CD8-positive, alpha-beta memory T cell (primary cell): ENCODE results near the gene CYP20A1. TPM values are rescaled to one million over a fixed set of nuclear protein-coding genes. Genes with fewer than 3 reads are reported as not detected.
A peak's percentile ranks its signal among the peaks of the same experiment; 100 is the strongest.
"Not testable (repeated sequence)": the region's sequence is repeated elsewhere in the genome, so short reads cannot be mapped to it uniquely, and the experiment has no call there.

ENCODE experiments used
- CTCF ChIA-PET: fragments of 350-600 bp; sonication (Branson Sonifier 250); formaldehyde crosslinking; loops from one replicate; lab custom pipeline; 2021; ENCODE audit warnings: antibody characterized with exemption; lab: Charles Lee
- POLR2A ChIA-PET: fragments of 350-600 bp; sonication (Branson Sonifier 250); formaldehyde crosslinking; loops from one replicate; lab custom pipeline; 2021; ENCODE audit warnings: antibody characterized with exemption; lab: Charles Lee
- DNase-seq, 5 donors: peaks; one replicate each; pipeline versions ENCODE4 v3.0.0 to v3.0.0-alpha.2; 2020 to 2022; ENCODE audit warnings: mixed read lengths in 1 of 5
- H3K27ac ChIP-seq: one replicate; pipeline ENCODE4 v1.7.0; 2013; ENCODE audit warnings: low read depth, mild to moderate bottlenecking, low read length, moderate library complexity
- H3K27me3 ChIP-seq: 2 replicates; pipeline ENCODE4 v1.7.0; 2013; ENCODE audit warnings: low read length, mild to moderate bottlenecking; ENCODE audit not compliant: insufficient read depth, poor library complexity, severe bottlenecking
- H3K36me3 ChIP-seq: 2 replicates; pipeline ENCODE4 v1.7.0; 2013; ENCODE audit warnings: mild to moderate bottlenecking, low read length, moderate library complexity; ENCODE audit not compliant: insufficient read depth
- H3K4me1 ChIP-seq: 2 replicates; pipeline ENCODE4 v1.7.0; 2013; ENCODE audit warnings: mild to moderate bottlenecking, low read length, moderate library complexity; ENCODE audit not compliant: insufficient read depth
- H3K4me3 ChIP-seq: 2 replicates; pipeline ENCODE4 v1.7.0; 2013; ENCODE audit warnings: mild to moderate bottlenecking, low read length
- H3K9me3 ChIP-seq: 2 replicates; pipeline ENCODE4 v1.7.0; 2013; ENCODE audit warnings: mild to moderate bottlenecking, low read length
- H3K27ac Mint-ChIP-seq, 8 donors: one replicate each; pipeline ENCODE4 v1.8.0; 2020 to 2021; ENCODE audit warnings: mixed read lengths in 8 of 8, mild to moderate bottlenecking in 6 of 8, inconsistent platforms in 3 of 8, moderate library complexity in 3 of 8
- H3K27me3 Mint-ChIP-seq, 2 donors: one replicate each; pipeline ENCODE4 v1.8.0; 2020 to 2021; ENCODE audit warnings: mixed read lengths in 2 of 2, mild to moderate bottlenecking in 1 of 2, moderate library complexity in 1 of 2
- H3K36me3 Mint-ChIP-seq, 3 donors: one replicate each; pipeline ENCODE4 v1.8.0; 2020 to 2021; ENCODE audit warnings: mixed read lengths in 3 of 3, inconsistent platforms in 1 of 3, mild to moderate bottlenecking in 1 of 3
- H3K4me1 Mint-ChIP-seq, 3 donors: one replicate each; pipeline ENCODE4 v1.8.0; 2020 to 2021; ENCODE audit warnings: mixed read lengths in 3 of 3, inconsistent platforms in 1 of 3, mild to moderate bottlenecking in 1 of 3
- H3K4me3 Mint-ChIP-seq, 7 donors: one replicate each; pipeline ENCODE4 v1.8.0; 2020 to 2021; ENCODE audit warnings: mixed read lengths in 7 of 7, mild to moderate bottlenecking in 6 of 7, moderate library complexity in 4 of 7, inconsistent platforms in 2 of 7
- H3K9me3 Mint-ChIP-seq, 5 donors: one replicate each; pipeline ENCODE4 v1.8.0; 2020 to 2022; ENCODE audit warnings: mixed read lengths in 5 of 5, mild to moderate bottlenecking in 3 of 5, moderate library complexity in 2 of 5, inconsistent platforms in 1 of 5
- polyA plus RNA-seq: library from polyadenylated mRNA; unstranded; fragments of 300-500 nt; fragmentation: Illumina TruSeq; gene quantifications from one replicate; pipeline ENCODE4 v1.2.3, GENCODE V29; 2021
- total RNA-seq, 2 experiments: library from RNA; stranded (reverse); gene quantifications; one replicate each; pipeline ENCODE4 v1.2.3, GENCODE V29; 2021

CYP20A1 gene, protein sequence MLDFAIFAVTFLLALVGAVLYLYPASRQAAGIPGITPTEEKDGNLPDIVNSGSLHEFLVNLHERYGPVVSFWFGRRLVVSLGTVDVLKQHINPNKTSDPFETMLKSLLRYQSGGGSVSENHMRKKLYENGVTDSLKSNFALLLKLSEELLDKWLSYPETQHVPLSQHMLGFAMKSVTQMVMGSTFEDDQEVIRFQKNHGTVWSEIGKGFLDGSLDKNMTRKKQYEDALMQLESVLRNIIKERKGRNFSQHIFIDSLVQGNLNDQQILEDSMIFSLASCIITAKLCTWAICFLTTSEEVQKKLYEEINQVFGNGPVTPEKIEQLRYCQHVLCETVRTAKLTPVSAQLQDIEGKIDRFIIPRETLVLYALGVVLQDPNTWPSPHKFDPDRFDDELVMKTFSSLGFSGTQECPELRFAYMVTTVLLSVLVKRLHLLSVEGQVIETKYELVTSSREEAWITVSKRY
- total RNA-seq (10 to 100 TPM; 28.5 to 28.6 TPM), polyA plus RNA-seq (41.7 TPM)

DNA sequence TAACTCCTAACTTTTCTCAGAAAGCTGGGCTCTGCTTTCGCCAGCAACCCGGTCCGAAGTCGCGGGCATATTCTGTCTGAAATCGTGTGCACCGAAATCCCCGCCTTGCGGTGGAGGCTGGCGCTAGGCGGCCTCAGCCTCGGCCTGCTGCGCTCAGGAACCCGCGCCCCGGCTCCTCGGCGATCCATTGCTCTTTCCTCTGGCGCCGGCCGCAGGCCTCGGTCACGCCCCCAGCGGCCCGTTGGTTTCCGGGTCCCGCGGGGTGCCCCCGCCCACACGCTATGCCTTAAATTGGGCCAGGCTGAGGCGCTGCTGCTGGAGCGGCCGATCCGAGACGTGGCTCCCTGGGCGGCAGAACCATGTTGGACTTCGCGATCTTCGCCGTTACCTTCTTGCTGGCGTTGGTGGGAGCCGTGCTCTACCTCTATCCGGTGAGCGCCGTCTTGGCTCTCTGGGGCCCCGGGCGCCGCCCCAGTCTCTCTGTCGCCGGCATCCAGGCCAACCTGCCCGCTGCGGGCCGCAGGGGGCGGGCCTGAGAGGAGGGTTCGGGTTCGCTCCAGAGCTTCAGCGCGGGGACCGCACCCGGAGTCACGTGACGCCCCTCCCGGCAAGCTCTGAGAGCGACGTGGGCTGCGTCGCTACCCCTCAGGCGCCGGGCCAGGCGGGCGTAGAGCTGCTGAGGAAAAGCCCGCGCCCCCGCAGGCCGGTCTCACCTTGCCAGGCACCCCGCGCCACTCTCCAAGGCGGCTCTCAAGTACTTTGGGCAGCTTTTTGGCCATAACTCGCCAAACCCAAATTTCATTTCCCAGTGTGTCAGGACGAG is at the start of gene CYP20A1:
Gene CYP20A1 (plus strand): TSS at position 315 of the 823 bp plus-strand sequence. CDS start 45 bp downstream, at position 360.
- Mint-ChIP-seq H3K27ac (peak within 1 kb of the TSS; percentile 95 to 100 (median 99)), H3K4me1 (peaks cover 31 to 43% (median 31%) of the 10 kb centered on the region in 3 donors), H3K27me3 (peaks cover 0 to 6% of the 10 kb centered on the region in 2 donors), H3K4me3 (peak within 1 kb of the TSS; percentile 89 to 100 (median 98)), H3K36me3 (peaks cover 5 to 30% (median 13%) of the 10 kb centered on the region in 3 donors), H3K9me3 (no peaks in the 10 kb centered on the region)
- H3K4me3 ChIP-seq = peak within 1 kb of the TSS; percentile 99
- peaks cover 23% of the 10 kb centered on the region for H3K4me1 ChIP-seq
- peak within 1 kb of the TSS; percentile 96 for H3K27ac ChIP-seq
- POLR2A ChIA-PET = interaction anchor here (0.6 to 1.6 kb wide), 7 partner anchors 13 to 1458 kb away, joined by 3 to 7 read pairs (median 4); partner anchors contain the start of genes ABI2, ALS2, CARF and WDR12
- H3K36me3 ChIP-seq = no peaks in the 10 kb centered on the region
- CTCF ChIA-PET = interaction anchor here (0.6 to 3.4 kb wide), 13 partner anchors 9 to 665 kb away, joined by 3 to 19 read pairs (median 5); partner anchors contain the start of genes ABI2, CARF and WDR12
- peak; percentile 94 to 99 (median 97) for DNase-seq
- no peaks in the 10 kb centered on the region for H3K9me3 ChIP-seq
- H3K27me3 ChIP-seq = no peaks in the 10 kb centered on the region

GRCh38 chr2:203190547-203190946 is 48.3 kb upstream of the CYP20A1 start:
- DNase-seq, H3K4me3 Mint-ChIP-seq, H3K4me3 ChIP-seq, H3K9me3 ChIP-seq, H3K27me3 Mint-ChIP-seq, H3K27ac ChIP-seq, CTCF ChIA-PET, H3K27me3 ChIP-seq, H3K9me3 Mint-ChIP-seq, H3K4me1 Mint-ChIP-seq, H3K27ac Mint-ChIP-seq, H3K4me1 ChIP-seq, POLR2A ChIA-PET, H3K36me3 ChIP-seq: not testable (repeated sequence)
- peaks cover 17 to 36% (median 19%) of the 10 kb centered on the region in 3 donors for H3K36me3 Mint-ChIP-seq

- H3K27ac Mint-ChIP-seq, H3K4me1 Mint-ChIP-seq, H3K36me3 ChIP-seq, H3K9me3 ChIP-seq, H3K27ac ChIP-seq, H3K4me3 ChIP-seq, H3K27me3 ChIP-seq, H3K27me3 Mint-ChIP-seq, H3K4me1 ChIP-seq, DNase-seq, H3K9me3 Mint-ChIP-seq, H3K4me3 Mint-ChIP-seq, CTCF ChIA-PET, POLR2A ChIA-PET: not testable (repeated sequence)
- peaks cover 13 to 36% (median 15%) of the 10 kb centered on the region in 3 donors for H3K36me3 Mint-ChIP-seq
These were observed 47.8 kb upstream of the CYP20A1 start for GRCh38 chr2:203191026-203191425.

DNA sequence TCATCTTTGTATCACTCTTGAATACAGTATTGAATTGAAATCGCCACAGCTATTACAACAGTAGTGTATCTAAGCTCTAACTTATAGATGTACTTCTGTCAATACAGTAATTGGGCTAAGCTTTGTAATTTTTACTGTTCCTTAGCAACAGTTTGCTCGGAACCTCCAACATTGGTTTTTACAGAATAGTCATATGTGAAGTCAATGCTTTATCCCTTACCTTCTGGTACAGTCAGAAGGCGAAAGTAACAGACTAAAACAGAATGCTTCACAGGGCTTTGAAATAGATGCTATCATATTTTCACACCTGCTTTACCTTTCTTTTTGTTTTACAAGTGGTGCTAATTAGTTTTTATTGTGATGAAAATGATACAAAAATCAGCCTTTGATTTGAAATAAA is 46.9 kb upstream of the CYP20A1 start:
- no peaks in the 10 kb centered on the region for H3K4me1 Mint-ChIP-seq
- ChIA-PET POLR2A (no interaction called here), CTCF (no interaction called here)
- H3K4me1 ChIP-seq = no peaks in the 10 kb centered on the region
- peaks cover 6% of the 10 kb centered on the region for H3K36me3 ChIP-seq
- H3K27me3 ChIP-seq = no peaks in the 10 kb centered on the region
- H3K27ac ChIP-seq = no peak overlapping the region
- H3K9me3 Mint-ChIP-seq = no peaks in the 10 kb centered on the region
- no peak overlapping the region for H3K4me3 Mint-ChIP-seq
- no peak for DNase-seq
- H3K36me3 Mint-ChIP-seq = peaks cover 13 to 36% (median 15%) of the 10 kb centered on the region in 3 donors
- no peak overlapping the region for H3K4me3 ChIP-seq
- H3K9me3 ChIP-seq = no peaks in the 10 kb centered on the region
- H3K27me3 Mint-ChIP-seq = no peaks in the 10 kb centered on the region
- no peak overlapping the region for H3K27ac Mint-ChIP-seq

- CTCF ChIA-PET = no interaction called here
- DNase-seq = no peak
These were observed 43.3 kb upstream of the CYP20A1 start for GRCh38 chr2:203195331-203196036.

DNA sequence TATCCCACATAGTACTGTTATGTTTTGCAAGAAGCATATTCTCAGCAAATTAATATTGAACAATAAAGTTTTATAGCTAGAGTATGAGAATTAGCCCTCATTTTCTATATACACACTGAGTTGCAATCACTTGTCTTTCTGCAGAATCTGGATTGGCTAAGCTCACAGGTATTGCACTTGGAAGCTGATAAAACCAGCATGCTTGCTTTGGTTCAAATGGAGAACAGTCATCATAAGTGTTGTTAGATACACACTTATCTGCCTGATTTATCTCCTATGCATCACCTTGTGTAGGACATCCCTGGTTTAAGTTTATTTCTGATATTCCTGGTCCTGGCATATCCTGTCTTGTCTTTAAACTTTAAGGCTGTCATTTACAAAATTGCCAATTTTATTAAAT is 38.0 kb upstream of the CYP20A1 start:
- POLR2A ChIA-PET = no interaction called here
- H3K36me3 Mint-ChIP-seq = peaks cover 4 to 16% (median 8%) of the 10 kb centered on the region in 3 donors
- no peak overlapping the region for H3K27ac Mint-ChIP-seq

More at GRCh38 chr2:203195331-203196036, 43.3 kb upstream of the CYP20A1 start:
- H3K4me1 Mint-ChIP-seq = no peaks in the 10 kb centered on the region
- Histone ChIP-seq H3K9me3 (no peaks in the 10 kb centered on the region), H3K4me3 (no peak overlapping the region), H3K4me1 (no peaks in the 10 kb centered on the region), H3K36me3 (peaks cover 6% of the 10 kb centered on the region), H3K27ac (no peak overlapping the region), H3K27me3 (no peaks in the 10 kb centered on the region)
- no peaks in the 10 kb centered on the region for H3K9me3 Mint-ChIP-seq
- no peak overlapping the region for H3K27ac Mint-ChIP-seq
- POLR2A ChIA-PET = no interaction called here
- no peaks in the 10 kb centered on the region for H3K27me3 Mint-ChIP-seq
- no peak overlapping the region for H3K4me3 Mint-ChIP-seq
- H3K36me3 Mint-ChIP-seq = peaks cover 6 to 29% (median 10%) of the 10 kb centered on the region in 3 donors

GRCh38 chr2:203201426-203201825 is 37.4 kb upstream of the CYP20A1 start:
- POLR2A ChIA-PET = no interaction called here
- CTCF ChIA-PET = no interaction called here
- Mint-ChIP-seq H3K36me3 (peaks cover 5 to 20% (median 9%) of the 10 kb centered on the region in 3 donors), H3K27me3 (no peaks in the 10 kb centered on the region), H3K4me1 (no peaks in the 10 kb centered on the region), H3K9me3 (no peaks in the 10 kb centered on the region), H3K4me3 (no peak overlapping the region), H3K27ac (no peak overlapping the region)
- Histone ChIP-seq H3K4me1 (no peaks in the 10 kb centered on the region), H3K27ac (no peak overlapping the region), H3K27me3 (no peaks in the 10 kb centered on the region), H3K4me3 (no peak overlapping the region), H3K9me3 (no peaks in the 10 kb centered on the region), H3K36me3 (no peaks in the 10 kb centered on the region)
- no peak for DNase-seq

More for the DNA sequence above, 38.0 kb upstream of the CYP20A1 start:
- DNase-seq = no peak
- no peaks in the 10 kb centered on the region for H3K9me3 Mint-ChIP-seq
- H3K27me3 Mint-ChIP-seq = no peaks in the 10 kb centered on the region
- no peaks in the 10 kb centered on the region for H3K36me3 ChIP-seq
- H3K4me3 Mint-ChIP-seq = no peak overlapping the region
- no peak overlapping the region for H3K27ac ChIP-seq
- no peaks in the 10 kb centered on the region for H3K4me1 Mint-ChIP-seq
- H3K4me1 ChIP-seq = no peaks in the 10 kb centered on the region
- H3K9me3 ChIP-seq = no peaks in the 10 kb centered on the region
- CTCF ChIA-PET = no interaction called here
- H3K27me3 ChIP-seq = no peaks in the 10 kb centered on the region
- no peak overlapping the region for H3K4me3 ChIP-seq
